GM18498 (cell line): ENCODE data around the gene ACSF2.

Source experiments
- ATAC-seq: cut with Tn5 transposase; IDR thresholded peaks from one replicate; pipeline ENCODE4 v1.9.1; 2021; ENCODE audit warnings: mild to moderate bottlenecking, moderate library complexity; ENCODE audit not compliant: unreplicated experiment

The ACSF2 gene

DNA sequence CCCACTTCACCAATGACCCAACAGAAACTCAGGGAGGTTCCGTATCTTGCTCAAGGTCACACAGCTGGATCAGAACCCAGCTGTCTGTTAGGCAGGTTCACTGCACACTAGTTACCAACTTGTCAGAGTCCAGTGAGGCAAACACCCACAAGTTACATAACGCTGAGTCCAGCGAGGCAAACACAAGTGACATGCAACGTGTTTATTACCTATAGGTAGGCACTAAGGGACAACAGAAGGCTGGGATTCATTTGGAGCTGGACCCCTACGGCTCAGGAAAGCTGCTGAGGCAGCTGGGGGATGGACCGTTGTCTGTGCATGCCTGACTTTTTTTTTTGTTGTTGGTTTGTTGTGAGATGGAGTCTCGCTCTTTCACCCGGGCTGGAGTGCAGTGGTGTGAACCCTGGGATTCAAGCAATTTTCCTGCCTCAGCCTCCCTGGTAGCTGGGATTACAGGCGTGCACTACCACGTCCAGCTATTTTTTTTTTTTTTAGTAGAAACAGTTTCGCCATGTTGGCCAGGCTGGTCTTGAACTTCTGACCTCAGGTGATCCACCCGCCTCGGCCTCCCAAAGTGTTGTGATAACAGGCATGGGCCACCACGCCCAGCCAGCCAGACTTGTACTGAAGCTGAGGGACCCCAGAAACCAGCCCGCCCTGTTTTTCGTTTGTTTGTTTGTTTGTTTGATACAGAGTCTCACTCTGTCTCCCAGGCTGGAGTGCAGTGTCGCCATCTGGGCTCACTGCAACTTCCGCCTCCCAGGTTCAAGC is 50.7 kb downstream of the ACSF2 start:
- no peak for ATAC-seq

GRCh38 chr17:50477976-50478375 is 52.0 kb downstream of the ACSF2 start:
- ATAC-seq = no peak

- ATAC-seq = peak; percentile 89
Measured at GRCh38 chr17:50478391-50479381, 52.7 kb downstream of the ACSF2 start, which contains the start of gene RSAD1. TSS of gene RSAD1 (plus strand) at chr17:50478860. CDS start at chr17:50478885, 25 bp downstream.

DNA sequence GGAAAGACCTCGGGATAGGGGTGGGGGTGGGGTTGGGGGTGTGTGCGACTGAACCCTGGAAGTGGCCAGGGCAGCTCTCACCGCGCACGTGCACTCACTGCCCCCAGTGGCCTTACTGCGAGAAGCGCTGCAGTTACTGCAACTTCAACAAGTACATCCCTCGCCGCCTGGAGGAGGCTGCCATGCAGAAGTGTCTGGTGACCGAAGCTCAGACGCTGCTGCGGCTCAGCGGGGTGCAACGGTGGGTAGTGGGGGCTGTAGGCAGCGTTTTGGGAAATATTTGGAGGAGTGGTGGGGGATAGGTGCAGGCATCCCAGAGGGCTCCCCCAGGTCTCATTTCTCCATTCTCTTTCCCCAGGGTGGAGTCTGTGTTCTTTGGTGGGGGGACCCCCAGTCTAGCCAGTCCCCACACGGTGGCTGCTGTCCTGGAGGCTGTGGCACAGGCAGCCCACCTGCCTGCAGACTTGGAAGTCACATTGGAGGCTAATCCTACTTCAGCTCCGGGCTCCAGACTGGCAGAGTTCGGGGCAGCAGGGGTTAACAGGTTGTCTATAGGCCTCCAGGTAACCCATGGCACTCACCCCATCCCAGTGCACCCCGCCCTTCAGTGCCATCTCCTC is 53.6 kb downstream of the ACSF2 start:
- no peak for ATAC-seq

DNA sequence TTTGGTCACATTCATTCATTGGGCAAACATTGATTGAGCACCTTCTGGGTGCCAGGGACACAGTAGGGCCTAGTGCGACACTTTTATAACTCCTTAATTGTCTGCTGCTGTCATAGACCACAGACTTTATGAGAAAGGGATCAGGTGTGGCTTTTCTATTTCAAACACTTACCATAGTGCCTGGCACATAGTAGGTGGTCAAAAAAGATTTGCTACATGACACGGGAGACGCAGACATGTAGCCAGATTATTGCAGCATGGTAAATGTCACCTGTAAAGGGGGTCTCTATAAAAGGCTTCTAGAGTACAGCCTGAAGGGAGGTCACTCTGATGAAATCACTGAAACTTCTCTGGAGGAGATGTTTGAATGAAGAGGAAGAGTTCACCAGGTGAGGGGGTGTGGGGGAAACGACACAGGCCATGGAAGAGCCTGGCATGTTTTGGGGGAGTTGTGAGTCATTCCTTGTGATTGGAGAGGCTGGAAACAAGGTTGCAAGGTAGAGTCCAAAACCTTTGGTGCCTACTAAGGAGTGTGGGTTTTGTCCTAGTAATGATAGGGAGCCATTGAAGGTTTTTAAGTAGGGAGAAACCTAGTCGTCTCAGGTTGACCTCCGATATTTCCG is 54.2 kb downstream of the ACSF2 start:
- no peak for ATAC-seq

DNA sequence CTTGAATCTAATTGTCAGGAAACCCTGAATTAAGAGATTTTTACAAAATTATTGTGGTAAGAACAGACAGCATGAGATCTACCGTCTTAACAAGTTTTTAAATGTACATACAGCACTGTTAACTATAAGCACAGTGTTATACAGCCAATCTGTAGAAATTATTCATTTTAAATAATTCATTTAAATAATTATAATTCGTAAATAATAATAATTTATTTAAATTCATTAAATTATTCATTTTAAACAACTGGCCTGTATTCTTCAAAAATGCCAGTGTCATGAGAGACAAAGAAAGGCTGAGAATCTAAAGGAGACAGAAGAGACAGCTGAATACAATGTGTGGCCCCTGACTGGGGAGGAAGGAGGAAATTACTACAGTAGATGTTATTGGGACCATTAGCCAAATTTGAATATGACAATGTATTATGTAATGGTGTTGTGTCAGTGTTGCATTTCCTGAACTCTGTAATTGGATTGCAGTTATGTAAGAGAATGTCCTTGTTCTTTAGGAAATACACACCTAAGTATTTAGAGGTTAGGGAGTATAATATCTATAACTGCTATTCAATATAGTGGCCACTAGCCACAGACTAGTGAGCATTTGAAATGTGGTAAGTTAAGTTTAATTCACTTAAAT is 55.0 kb downstream of the ACSF2 start:
- no peak for ATAC-seq

DNA sequence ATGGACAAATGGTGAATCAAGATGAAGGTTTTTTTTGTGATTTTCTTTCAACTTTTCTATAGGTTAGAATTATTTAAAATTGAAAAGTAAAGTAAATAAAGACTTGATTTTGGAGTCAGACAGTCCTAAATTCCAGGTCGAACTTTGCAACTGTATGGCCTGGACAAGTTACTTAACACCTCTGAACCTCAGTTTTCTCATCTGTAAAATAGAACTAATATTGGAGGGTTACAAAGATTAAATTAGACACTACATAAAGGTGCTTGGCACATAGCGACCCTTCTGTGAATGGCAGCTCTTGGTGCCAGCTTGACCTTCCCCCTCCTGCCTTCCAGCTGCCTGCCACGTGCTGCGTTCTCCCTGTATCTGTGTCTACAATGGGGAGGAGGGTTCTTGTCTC is 55.6 kb downstream of the ACSF2 start:
- no peak for ATAC-seq

- no peak for ATAC-seq
Measured at GRCh38 chr17:50482110-50482509, 56.1 kb downstream of the ACSF2 start.

DNA sequence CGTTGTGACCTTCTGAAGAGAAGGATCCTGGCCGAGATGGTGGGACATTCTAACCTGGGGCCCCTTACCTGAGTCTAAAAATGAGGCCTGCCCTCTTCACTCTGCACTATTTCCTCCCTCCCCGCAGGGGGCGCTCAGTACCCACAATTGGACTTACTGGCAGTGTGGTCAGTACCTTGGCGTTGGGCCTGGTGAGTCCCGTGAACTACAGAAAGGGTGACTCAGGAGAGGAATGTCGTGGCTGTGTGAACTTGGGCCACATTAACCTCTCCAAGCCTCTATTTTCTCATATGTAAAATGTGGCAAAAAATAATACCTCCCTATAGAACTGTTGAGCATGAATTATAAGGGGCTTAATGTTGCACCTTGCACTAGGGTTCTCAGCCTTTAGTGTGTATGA is 56.5 kb downstream of the ACSF2 start:
- ATAC-seq = peak; percentile 27

DNA sequence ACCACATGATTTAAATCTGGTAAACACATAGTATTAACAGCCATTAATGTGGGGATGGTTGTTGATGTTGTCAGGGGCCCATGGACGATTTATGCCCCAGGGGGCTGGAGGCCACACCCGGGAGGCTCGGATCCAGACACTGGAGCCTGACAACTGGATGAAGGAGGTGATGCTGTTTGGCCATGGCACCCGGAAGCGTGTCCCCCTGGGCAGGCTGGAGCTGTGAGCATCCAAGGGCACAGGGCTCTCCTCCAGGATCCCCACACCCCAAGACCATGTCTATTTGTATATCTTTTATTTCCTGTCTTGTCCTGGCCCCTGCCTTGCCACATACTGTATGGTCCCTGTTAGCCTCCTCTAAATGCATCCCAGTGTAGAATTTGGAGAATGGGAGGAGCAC is 57.2 kb downstream of the ACSF2 start:
- no peak for ATAC-seq

DNA sequence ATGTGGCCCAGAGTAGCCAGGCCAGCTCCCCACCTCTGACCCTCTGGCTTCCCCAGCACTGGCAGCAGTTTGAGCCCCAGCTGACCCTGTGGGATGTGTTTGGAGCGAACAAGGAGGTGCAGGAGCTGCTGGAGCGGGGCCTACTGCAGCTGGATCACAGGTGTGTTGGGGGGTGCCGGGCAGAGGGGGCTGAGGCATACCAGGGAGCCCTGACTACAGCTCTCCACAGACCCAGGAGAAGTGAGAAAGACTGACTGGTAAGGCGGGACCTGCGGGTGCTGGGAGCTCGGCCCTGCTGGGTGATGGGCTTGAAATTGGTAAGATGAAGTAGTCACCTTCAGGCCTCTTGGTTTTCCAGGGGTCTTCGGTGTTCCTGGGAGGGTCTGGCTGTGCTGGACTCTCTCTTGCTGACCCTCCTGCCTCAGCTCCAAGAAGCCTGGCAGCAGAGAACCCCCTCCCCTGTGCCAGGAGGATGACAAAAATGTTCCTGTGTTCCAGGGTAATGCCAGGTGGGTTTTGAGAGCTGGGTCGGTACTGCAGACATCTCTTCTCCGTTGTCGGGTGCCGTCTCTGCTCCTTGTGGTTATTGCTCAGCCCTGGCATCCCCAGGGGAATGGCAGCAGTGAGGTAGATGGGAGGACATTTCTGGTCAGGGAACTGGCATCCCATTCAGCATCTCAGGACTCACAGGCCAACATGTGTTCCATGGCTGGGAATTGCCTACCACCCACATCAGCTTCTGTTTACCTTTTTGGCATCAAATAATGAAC is 58.6 kb downstream of the ACSF2 start:
- no peak for ATAC-seq

GRCh38 chr17:50487213-50488096 is 61.4 kb downstream of the ACSF2 start:
- ATAC-seq = no peak

- no peak for ATAC-seq
Measured at GRCh38 chr17:50488880-50489279, 62.9 kb downstream of the ACSF2 start.

DNA sequence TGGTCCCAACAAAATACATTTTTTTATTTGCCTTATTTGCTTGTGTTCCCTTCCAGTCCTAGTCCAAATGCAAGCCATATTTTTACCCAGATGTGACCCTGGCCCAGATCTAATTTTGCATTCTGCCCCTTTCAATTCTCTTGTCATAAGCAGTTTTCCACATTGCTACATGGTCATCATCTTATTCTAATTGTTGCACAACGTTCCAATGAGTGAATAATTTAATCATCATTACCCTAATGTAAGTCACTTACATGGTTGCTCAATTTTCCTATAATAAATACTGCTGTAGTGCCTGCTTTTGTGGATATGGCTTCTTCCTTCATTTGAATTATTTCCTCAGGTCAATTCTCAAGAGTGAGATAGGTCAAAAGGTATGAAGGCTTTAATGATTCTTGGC is 65.5 kb downstream of the ACSF2 start:
- ATAC-seq = no peak

DNA sequence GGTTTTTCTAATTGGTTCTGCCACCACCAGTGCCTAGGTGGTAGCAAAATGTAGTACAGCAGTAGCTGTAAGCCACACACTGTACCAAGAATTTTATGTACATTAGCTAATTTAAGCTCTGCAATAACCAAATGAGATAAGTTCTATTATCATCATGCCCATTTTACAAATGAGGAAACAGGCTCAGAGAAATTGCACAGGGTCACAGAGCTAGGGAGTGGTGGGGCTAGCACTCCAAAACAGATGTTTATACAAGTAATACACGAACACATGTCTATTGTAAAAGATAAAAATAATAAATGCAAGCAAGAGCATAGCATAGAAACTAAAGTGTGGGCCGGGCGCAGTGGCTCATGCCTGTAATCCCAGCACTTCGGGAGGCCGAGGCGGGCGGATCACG is 66.2 kb downstream of the ACSF2 start:
- ATAC-seq = no peak

DNA sequence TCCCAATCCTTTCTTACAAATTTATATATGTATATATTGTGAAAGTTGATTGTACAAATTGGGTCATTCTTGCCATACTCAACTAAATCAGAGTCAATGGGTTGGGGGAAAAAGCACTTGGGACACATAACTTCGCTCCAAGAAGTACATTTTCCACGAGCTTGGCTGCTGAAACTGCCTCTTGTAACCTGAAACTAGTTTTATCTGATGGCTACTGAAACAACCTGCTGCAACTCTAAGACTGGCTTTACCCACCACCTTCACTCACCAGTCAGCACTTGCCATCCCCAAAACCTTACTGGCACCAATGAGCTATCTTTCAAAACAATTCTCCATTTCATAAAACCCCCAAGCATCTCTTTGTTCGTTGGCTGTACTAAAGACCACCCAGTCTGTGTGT is 67.7 kb downstream of the ACSF2 start:
- ATAC-seq = no peak

GRCh38 chr17:50495217-50495823 is 69.3 kb downstream of the ACSF2 start:
- ATAC-seq = no peak

GRCh38 chr17:50495918-50496317 is 69.9 kb downstream of the ACSF2 start:
- no peak for ATAC-seq
